ENCODE data around the gene ALPK3. TPM values are rescaled to one million over a fixed set of nuclear protein-coding genes. Genes with fewer than 3 reads are reported as not detected.

ALPK3 gene
- total RNA-seq, 2 donors from 2014 or later: 51.0 to 99.0 TPM

GRCh38 chr15:84894736-84895425 is 77.7 kb downstream of the ALPK3 start:
- DNase-seq (ENCODE audit: low spot score): no peak
- no peaks in the 10 kb centered on the region for H3K9me3 ChIP-seq
- no peaks in the 10 kb centered on the region for H3K27me3 ChIP-seq
- no peaks in the 10 kb centered on the region for H3K36me3 ChIP-seq
- no peak overlapping the region for H3K27ac ChIP-seq
- H3K4me3 ChIP-seq: no peak overlapping the region
- no peaks in the 10 kb centered on the region for H3K4me1 ChIP-seq
- TF ChIP-seq CTCF (IDR thresholded peaks at IDR 0.05): no peak

GRCh38 chr15:84898761-84899160 is 81.6 kb downstream of the ALPK3 start:
- H3K27me3 ChIP-seq: no peaks in the 10 kb centered on the region
- DNase-seq (ENCODE audit: low spot score): no peak
- TF ChIP-seq CTCF (IDR thresholded peaks at IDR 0.05): no peak
- peaks cover 0 to 1% of the 10 kb centered on the region in 2 donors for H3K4me1 ChIP-seq
- no peak overlapping the region for H3K27ac ChIP-seq
- no peaks in the 10 kb centered on the region for H3K9me3 ChIP-seq
- no peak overlapping the region for H3K4me3 ChIP-seq
- H3K36me3 ChIP-seq: no peaks in the 10 kb centered on the region

DNA sequence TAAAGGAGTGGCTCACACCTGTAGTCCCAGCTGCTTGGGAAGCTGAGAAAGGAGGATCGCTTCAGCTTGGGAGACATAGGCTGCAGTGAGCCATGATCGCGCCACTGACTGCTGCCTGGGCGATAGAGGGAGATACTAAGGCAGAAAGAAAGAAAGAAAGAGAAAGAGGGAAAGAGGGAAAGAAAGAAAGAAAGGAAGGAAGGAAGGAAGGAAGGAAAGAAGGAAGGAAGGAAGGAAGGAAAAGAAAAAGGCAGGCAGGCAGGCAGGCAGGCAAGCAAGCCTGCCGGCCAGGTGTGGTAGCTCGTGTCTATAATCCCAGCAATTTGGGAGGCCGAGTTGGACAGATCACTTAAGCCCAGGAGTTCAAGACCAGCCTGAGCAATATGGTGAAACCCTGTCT is 82.6 kb downstream of the ALPK3 start:
- Histone ChIP-seq H3K27me3 (no peaks in the 10 kb centered on the region), H3K27ac (no peak overlapping the region), H3K4me1 (peaks cover 0 to 11% of the 10 kb centered on the region in 2 donors), H3K9me3 (no peaks in the 10 kb centered on the region), H3K4me3 (no peak overlapping the region), H3K36me3 (no peaks in the 10 kb centered on the region)
- DNase-seq (ENCODE audit: low spot score): no peak
- TF ChIP-seq CTCF (IDR thresholded peaks at IDR 0.05): no peak

DNA sequence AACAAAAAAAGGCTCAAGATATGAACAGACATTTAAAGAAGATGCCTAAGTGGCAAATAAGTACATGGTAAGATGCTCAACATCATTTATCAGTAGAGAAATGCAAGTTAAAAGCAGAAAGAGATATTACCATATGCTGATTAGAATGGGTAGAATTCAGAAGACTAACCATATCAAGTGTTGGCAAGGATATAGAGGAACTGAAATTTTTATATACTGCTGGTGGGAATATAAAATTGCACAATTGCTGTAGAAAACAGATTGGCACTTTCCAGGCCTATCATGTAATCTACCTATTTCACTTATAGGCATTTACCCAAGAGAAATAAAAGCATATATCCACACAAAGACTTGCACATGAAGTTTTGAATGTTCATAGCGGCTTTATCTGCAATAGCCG is 84.4 kb downstream of the ALPK3 start:
- no peak overlapping the region for H3K4me3 ChIP-seq
- no peak for DNase-seq (ENCODE audit: low spot score)
- no peak for TF ChIP-seq CTCF (IDR thresholded peaks at IDR 0.05)
- H3K4me1 ChIP-seq: peaks cover 0 to 20% of the 10 kb centered on the region in 2 donors
- H3K9me3 ChIP-seq: no peaks in the 10 kb centered on the region
- H3K36me3 ChIP-seq: no peaks in the 10 kb centered on the region
- H3K27ac ChIP-seq: no peak overlapping the region
- H3K27me3 ChIP-seq: no peaks in the 10 kb centered on the region

DNA sequence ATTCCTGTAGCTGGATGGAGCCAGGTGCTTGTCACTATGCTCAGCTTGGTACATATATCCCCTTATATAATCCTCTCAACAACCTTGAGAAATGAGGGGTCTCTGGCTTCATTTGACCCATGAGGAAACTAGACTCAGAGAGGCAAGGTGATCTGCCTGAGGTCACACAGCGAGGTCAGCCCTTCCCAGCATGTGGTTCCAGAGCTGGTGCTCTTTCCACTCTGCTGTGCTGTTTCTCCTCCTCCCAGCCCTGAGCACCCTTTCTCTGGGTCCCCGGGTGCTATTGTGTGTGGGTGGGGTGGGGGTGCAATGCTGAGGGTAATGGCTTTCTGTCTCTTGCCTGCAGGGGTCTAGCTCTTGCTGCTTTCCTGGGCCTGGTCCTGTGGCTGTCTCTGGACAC is 86.6 kb downstream of the ALPK3 start:
- Histone ChIP-seq H3K9me3 (no peaks in the 10 kb centered on the region), H3K4me3 (no peak overlapping the region), H3K27ac (peak overlapping the region; percentile 60 to 64), H3K4me1 (peaks cover 0 to 20% of the 10 kb centered on the region in 2 donors), H3K36me3 (no peaks in the 10 kb centered on the region), H3K27me3 (no peaks in the 10 kb centered on the region)
- DNase-seq (ENCODE audit: low spot score): no peak
- TF ChIP-seq CTCF (IDR thresholded peaks at IDR 0.05): no peak

GRCh38 chr15:84904419-84904818 is 87.3 kb downstream of the ALPK3 start:
- no peak for TF ChIP-seq CTCF (IDR thresholded peaks at IDR 0.05)
- peak overlapping the region; percentile 60 to 64 for H3K27ac ChIP-seq
- no peak for DNase-seq (ENCODE audit: low spot score)
- peaks cover 0 to 24% of the 10 kb centered on the region in 2 donors for H3K4me1 ChIP-seq
- H3K4me3 ChIP-seq: no peak overlapping the region
- no peaks in the 10 kb centered on the region for H3K36me3 ChIP-seq
- no peaks in the 10 kb centered on the region for H3K9me3 ChIP-seq
- no peaks in the 10 kb centered on the region for H3K27me3 ChIP-seq

Data from right atrium auricular region (tissue), 2 donors.